ENCODE measurements around the gene PCP4L1. TPM values are rescaled to one million over a fixed set of nuclear protein-coding genes. Genes with fewer than 3 reads are reported as not detected.
A peak's percentile ranks its signal among the peaks of the same experiment; 100 is the strongest.
"Not testable (repeated sequence)": the region's sequence is repeated elsewhere in the genome, so short reads cannot be mapped to it uniquely, and the experiment has no call there.

PCP4L1 gene
- total RNA-seq, 4 donors from 2014 or later, result 0.42 to 1.2 TPM; not detected in 2

GRCh38 chr1:161222175-161223019 lies 36.1 kb upstream of the PCP4L1 start:
- Histone ChIP-seq H3K4me1 (peaks cover 5 to 25% (median 19%) of the 10 kb centered on the region in 4 donors), H3K9me3 (no peaks in the 10 kb centered on the region), H3K27ac (no peak overlapping the region), H3K27me3 (no peaks in the 10 kb centered on the region), H3K36me3 (no peaks in the 10 kb centered on the region), H3K4me3 (no peak overlapping the region)
- no peak for TF ChIP-seq POLR2A (IDR thresholded peaks at IDR 0.05)
- no peak for TF ChIP-seq CTCF (IDR thresholded peaks at IDR 0.05)
- no peak for TF ChIP-seq EP300 (IDR thresholded peaks at IDR 0.05)
- no peak for DNase-seq (ENCODE audit: low spot score in 2 of 2)
- WGBS, 2 donors, result 66 to 68% methylated on average over 6 of the region's 6 CpGs

- no peak overlapping the region for H3K4me3 ChIP-seq
- no peak for DNase-seq (ENCODE audit: low spot score in 2 of 2)
- H3K27ac ChIP-seq, result no peak overlapping the region
- no peaks in the 10 kb centered on the region for H3K27me3 ChIP-seq
- H3K9me3 ChIP-seq, result no peaks in the 10 kb centered on the region
- 87 to 88% methylated on average over 7 of the region's 7 CpGs for WGBS, 2 donors
- H3K36me3 ChIP-seq, result peaks cover 0 to 11% (median 0%) of the 10 kb centered on the region in 3 donors
- no peak for TF ChIP-seq CTCF (IDR thresholded peaks at IDR 0.05)
- TF ChIP-seq EP300 (IDR thresholded peaks at IDR 0.05), result no peak
- no peak for TF ChIP-seq POLR2A (IDR thresholded peaks at IDR 0.05)
- peaks cover 5 to 27% (median 18%) of the 10 kb centered on the region in 4 donors for H3K4me1 ChIP-seq
These were observed 34.5 kb upstream of the PCP4L1 start for GRCh38 chr1:161223805-161224694.

- not testable (repeated sequence) for H3K9me3 ChIP-seq; H3K27me3 ChIP-seq; DNase-seq (ENCODE audit: low spot score in 2 of 2); H3K4me3 ChIP-seq
- H3K27ac ChIP-seq, result peak overlapping the region in 3 of 4 donors; percentile 59 to 87 (median 71)
- peaks cover 0 to 17% (median 0%) of the 10 kb centered on the region in 3 donors for H3K36me3 ChIP-seq
- WGBS, 2 donors, result 90% methylated on average over 13 of the region's 13 CpGs
- H3K4me1 ChIP-seq, result peaks cover 5 to 27% (median 18%) of the 10 kb centered on the region in 4 donors
These were observed 33.9 kb upstream of the PCP4L1 start for GRCh38 chr1:161224695-161225087.

- Histone ChIP-seq H3K36me3 (peaks cover 0 to 22% (median 0%) of the 10 kb centered on the region in 3 donors), H3K27ac (peak overlapping the region; percentile 50 to 87 (median 65)), H3K4me1 (peaks cover 5 to 27% (median 18%) of the 10 kb centered on the region in 4 donors), H3K4me3 (peak overlapping the region in 3 of 4 donors; percentile 12 to 16 (median 13)), H3K27me3 (no peaks in the 10 kb centered on the region), H3K9me3 (no peaks in the 10 kb centered on the region)
- no peak for DNase-seq (ENCODE audit: low spot score in 2 of 2)
- TF ChIP-seq POLR2A (IDR thresholded peaks at IDR 0.05) (no peak), CTCF (IDR thresholded peaks at IDR 0.05) (no peak), EP300 (IDR thresholded peaks at IDR 0.05) (no peak)
- 38 to 48% methylated on average over 7 of the region's 7 CpGs for WGBS, 2 donors
These were observed 33.4 kb upstream of the PCP4L1 start for GRCh38 chr1:161225178-161225533.

GRCh38 chr1:161225534-161226319 lies 32.8 kb upstream of the PCP4L1 start, which contains the start of gene TOMM40L:
TSS of gene TOMM40L (plus strand) at chr1:161226060. CDS start at chr1:161226490, 430 bp downstream.
- DNase-seq (ENCODE audit: low spot score in 2 of 2), result peak; percentile 78 to 84
- Histone ChIP-seq H3K27ac (peak within 1 kb of the TSS; percentile 56 to 87 (median 70)), H3K4me3 (peak within 1 kb of the TSS; percentile 55 to 67 (median 62)), H3K4me1 (peaks cover 5 to 27% (median 18%) of the 10 kb centered on the region in 4 donors), H3K27me3 (no peaks in the 10 kb centered on the region), H3K36me3 (peaks cover 0 to 28% (median 0%) of the 10 kb centered on the region in 3 donors), H3K9me3 (no peaks in the 10 kb centered on the region)
- 4 to 5% methylated on average over 16 of the region's 16 CpGs for WGBS, 2 donors
- TF ChIP-seq POLR2A (IDR thresholded peaks at IDR 0.05) (no peak), EP300 (IDR thresholded peaks at IDR 0.05) (peak; percentile 55 to 63), CTCF (IDR thresholded peaks at IDR 0.05) (peak; percentile 49 to 74 (median 63))

All from tibial nerve (tissue), 4 donors.